ENCODE data around the gene BCL2L14. TPM values are rescaled to one million over a fixed set of nuclear protein-coding genes. Genes with fewer than 3 reads are reported as not detected.

The BCL2L14 gene
- total and polyA plus RNA-seq, 2 of the 13 experiments (the other 11 are each of a cell fraction or from before 2014, with no cell fraction given), result 0.11 TPM; not detected in 1

GRCh38 chr12:12048714-12049113, 22.0 kb upstream of the BCL2L14 start (continued):
- no peak for TF ChIP-seq ZNF496 (CRISPR knock-in tag; IDR thresholded peaks at IDR 0.05; ENCODE audit: insufficient replicate concordance)
- no peak for TF ChIP-seq TP53 (CRISPR knock-in tag; conservative IDR thresholded peaks at IDR 0.05)
- TF ChIP-seq, protein P1, sequence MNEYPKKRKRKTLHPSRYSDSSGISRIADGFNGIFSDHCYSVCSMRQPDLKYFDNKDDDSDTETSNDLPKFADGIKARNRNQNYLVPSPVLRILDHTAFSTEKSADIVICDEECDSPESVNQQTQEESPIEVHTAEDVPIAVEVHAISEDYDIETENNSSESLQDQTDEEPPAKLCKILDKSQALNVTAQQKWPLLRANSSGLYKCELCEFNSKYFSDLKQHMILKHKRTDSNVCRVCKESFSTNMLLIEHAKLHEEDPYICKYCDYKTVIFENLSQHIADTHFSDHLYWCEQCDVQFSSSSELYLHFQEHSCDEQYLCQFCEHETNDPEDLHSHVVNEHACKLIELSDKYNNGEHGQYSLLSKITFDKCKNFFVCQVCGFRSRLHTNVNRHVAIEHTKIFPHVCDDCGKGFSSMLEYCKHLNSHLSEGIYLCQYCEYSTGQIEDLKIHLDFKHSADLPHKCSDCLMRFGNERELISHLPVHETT (CRISPR knock-in tag; conservative IDR thresholded peaks at IDR 0.05), result no peak
- no peak for TF ChIP-seq ZXDC (CRISPR knock-in tag; IDR thresholded peaks at IDR 0.05)
- no peak for TF ChIP-seq ZBTB20 (CRISPR knock-in tag; IDR thresholded peaks at IDR 0.05; ENCODE audit: borderline replicate concordance, low read depth)
- no peak for TF ChIP-seq KDM6A (CRISPR knock-in tag; IDR thresholded peaks at IDR 0.05; ENCODE audit: low read depth)
- TF ChIP-seq ELF4 (CRISPR knock-in tag; IDR thresholded peaks at IDR 0.05; ENCODE audit: borderline replicate concordance), result no peak
- TF ChIP-seq, protein P2, sequence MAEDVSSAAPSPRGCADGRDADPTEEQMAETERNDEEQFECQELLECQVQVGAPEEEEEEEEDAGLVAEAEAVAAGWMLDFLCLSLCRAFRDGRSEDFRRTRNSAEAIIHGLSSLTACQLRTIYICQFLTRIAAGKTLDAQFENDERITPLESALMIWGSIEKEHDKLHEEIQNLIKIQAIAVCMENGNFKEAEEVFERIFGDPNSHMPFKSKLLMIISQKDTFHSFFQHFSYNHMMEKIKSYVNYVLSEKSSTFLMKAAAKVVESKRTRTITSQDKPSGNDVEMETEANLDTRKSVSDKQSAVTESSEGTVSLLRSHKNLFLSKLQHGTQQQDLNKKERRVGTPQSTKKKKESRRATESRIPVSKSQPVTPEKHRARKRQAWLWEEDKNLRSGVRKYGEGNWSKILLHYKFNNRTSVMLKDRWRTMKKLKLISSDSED (CRISPR knock-in tag; IDR thresholded peaks at IDR 0.05), result no peak
- TF ChIP-seq, protein P3, sequence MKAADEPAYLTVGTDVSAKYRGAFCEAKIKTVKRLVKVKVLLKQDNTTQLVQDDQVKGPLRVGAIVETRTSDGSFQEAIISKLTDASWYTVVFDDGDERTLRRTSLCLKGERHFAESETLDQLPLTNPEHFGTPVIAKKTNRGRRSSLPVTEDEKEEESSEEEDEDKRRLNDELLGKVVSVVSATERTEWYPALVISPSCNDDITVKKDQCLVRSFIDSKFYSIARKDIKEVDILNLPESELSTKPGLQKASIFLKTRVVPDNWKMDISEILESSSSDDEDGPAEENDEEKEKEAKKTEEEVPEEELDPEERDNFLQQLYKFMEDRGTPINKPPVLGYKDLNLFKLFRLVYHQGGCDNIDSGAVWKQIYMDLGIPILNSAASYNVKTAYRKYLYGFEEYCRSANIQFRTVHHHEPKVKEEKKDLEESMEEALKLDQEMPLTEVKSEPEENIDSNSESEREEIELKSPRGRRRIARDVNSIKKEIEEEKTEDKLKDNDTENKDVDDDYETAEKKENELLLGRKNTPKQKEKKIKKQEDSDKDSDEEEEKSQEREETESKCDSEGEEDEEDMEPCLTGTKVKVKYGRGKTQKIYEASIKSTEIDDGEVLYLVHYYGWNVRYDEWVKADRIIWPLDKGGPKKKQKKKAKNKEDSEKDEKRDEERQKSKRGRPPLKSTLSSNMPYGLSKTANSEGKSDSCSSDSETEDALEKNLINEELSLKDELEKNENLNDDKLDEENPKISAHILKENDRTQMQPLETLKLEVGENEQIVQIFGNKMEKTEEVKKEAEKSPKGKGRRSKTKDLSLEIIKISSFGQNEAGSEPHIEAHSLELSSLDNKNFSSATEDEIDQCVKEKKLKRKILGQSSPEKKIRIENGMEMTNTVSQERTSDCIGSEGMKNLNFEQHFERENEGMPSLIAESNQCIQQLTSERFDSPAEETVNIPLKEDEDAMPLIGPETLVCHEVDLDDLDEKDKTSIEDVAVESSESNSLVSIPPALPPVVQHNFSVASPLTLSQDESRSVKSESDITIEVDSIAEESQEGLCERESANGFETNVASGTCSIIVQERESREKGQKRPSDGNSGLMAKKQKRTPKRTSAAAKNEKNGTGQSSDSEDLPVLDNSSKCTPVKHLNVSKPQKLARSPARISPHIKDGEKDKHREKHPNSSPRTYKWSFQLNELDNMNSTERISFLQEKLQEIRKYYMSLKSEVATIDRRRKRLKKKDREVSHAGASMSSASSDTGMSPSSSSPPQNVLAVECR (CRISPR knock-in tag; IDR thresholded peaks at IDR 0.05; ENCODE audit: borderline replicate concordance), result no peak
